ENCODE results near the gene TMEM92. TPM values are rescaled to one million over a fixed set of nuclear protein-coding genes. Genes with fewer than 3 reads are reported as not detected.

Gene TMEM92
- total RNA-seq, 1 experiment from 2014 or later = 6.6 TPM

DNA sequence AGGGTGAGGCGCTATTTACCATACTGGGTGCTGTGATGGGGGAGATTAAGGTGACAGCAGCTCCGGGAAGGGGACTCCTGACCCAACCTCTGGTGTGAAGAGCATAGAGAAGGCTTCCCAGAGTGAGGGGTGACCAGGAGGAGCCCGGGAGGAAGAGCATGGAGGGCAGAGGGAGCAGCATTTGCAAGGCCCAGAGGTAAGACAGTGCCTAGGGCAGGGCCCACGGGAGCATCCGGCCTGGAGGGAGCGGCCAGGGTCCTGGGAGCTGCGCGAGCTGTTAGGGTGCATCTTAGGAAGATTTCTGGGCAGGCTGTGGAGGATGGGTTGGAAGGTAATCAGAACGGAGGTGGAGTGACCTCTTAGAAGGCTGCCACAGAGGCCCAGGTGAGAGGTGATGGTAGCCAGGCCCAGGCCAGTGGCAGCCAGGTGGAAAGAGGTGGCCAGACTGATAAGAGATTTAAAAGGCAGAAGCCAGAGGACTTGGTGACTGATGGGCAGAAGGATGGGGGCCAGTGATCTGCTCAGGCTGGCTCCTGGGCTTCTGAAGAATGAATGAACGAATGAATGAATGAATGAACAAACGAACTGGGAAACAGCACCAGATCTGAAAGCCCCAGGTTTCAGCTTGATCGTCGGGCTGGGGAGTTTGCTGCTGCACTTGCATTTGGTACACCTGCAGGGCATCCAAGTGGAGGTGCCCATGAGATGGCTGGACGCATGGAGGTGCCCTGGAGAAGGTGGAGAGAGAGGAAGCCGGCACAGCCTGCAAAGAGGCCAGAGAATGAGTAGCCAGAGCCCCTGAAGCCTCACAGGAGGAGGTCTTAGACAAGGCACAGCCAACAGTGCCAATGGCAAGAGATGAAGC is 13.0 kb upstream of the TMEM92 start:
- intact Hi-C loops (cut with micrococcal nuclease) = no loop called here
- no peaks in the 10 kb centered on the region for H3K9me3 ChIP-seq (ENCODE audit: control insufficient read depth in 1 of 2, insufficient read depth in 1 of 2, low read depth in 1 of 2, low read length in 2 of 2)
- H3K9me2 ChIP-seq (ENCODE audit: insufficient read depth) = no peaks in the 10 kb centered on the region
- TF ChIP-seq EZH2phosphoT487 (IDR thresholded peaks at IDR 0.05; ENCODE audit: borderline replicate concordance) (no peak), POLR2AphosphoS5 (IDR thresholded peaks at IDR 0.05; ENCODE audit: low read depth, low read length) (no peak), EGR1 (IDR thresholded peaks at IDR 0.05; ENCODE audit: low read depth) (no peak), SP1 (IDR thresholded peaks at IDR 0.05; ENCODE audit: low read depth) (no peak), FOSL1 (IDR thresholded peaks at IDR 0.05; ENCODE audit: low read depth) (no peak), CBX3 (IDR thresholded peaks at IDR 0.05; ENCODE audit: low read depth) (no peak), YY1 (IDR thresholded peaks at IDR 0.05; ENCODE audit: extremely low read depth, insufficient replicate concordance, low read depth, low read length) (no peak)
- TF ChIP-seq, protein P1, sequence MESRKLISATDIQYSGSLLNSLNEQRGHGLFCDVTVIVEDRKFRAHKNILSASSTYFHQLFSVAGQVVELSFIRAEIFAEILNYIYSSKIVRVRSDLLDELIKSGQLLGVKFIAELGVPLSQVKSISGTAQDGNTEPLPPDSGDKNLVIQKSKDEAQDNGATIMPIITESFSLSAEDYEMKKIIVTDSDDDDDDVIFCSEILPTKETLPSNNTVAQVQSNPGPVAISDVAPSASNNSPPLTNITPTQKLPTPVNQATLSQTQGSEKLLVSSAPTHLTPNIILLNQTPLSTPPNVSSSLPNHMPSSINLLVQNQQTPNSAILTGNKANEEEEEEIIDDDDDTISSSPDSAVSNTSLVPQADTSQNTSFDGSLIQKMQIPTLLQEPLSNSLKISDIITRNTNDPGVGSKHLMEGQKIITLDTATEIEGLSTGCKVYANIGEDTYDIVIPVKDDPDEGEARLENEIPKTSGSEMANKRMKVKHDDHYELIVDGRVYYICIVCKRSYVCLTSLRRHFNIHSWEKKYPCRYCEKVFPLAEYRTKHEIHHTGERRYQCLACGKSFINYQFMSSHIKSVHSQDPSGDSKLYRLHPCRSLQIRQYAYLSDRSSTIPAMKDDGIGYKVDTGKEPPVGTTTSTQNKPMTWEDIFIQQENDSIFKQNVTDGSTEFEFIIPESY (IDR thresholded peaks at IDR 0.05; ENCODE audit: extremely low read depth, insufficient replicate concordance, low read length) = no peak
- TF ChIP-seq, protein P2, sequence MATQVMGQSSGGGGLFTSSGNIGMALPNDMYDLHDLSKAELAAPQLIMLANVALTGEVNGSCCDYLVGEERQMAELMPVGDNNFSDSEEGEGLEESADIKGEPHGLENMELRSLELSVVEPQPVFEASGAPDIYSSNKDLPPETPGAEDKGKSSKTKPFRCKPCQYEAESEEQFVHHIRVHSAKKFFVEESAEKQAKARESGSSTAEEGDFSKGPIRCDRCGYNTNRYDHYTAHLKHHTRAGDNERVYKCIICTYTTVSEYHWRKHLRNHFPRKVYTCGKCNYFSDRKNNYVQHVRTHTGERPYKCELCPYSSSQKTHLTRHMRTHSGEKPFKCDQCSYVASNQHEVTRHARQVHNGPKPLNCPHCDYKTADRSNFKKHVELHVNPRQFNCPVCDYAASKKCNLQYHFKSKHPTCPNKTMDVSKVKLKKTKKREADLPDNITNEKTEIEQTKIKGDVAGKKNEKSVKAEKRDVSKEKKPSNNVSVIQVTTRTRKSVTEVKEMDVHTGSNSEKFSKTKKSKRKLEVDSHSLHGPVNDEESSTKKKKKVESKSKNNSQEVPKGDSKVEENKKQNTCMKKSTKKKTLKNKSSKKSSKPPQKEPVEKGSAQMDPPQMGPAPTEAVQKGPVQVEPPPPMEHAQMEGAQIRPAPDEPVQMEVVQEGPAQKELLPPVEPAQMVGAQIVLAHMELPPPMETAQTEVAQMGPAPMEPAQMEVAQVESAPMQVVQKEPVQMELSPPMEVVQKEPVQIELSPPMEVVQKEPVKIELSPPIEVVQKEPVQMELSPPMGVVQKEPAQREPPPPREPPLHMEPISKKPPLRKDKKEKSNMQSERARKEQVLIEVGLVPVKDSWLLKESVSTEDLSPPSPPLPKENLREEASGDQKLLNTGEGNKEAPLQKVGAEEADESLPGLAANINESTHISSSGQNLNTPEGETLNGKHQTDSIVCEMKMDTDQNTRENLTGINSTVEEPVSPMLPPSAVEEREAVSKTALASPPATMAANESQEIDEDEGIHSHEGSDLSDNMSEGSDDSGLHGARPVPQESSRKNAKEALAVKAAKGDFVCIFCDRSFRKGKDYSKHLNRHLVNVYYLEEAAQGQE (IDR thresholded peaks at IDR 0.05; ENCODE audit: low read depth) = no peak
- H3K4me3 ChIP-seq (replicated peaks in 1 of 2; ENCODE audit: low read depth in 1 of 2, low read length in 2 of 2) = no peak overlapping the region
- H4K20me1 ChIP-seq (ENCODE audit: insufficient read depth) = no peaks in the 10 kb centered on the region
- no peak overlapping the region for H3K9ac ChIP-seq (ENCODE audit: low read length)
- no peak overlapping the region for H3K27ac ChIP-seq (ENCODE audit: low read depth, low read length)
- POLR2A ChIA-PET = no interaction called here
- CTCF ChIA-PET = interaction anchor here (0.6 kb wide), 1 partner anchor 13 kb away, joined by 3 read pairs; the partner anchor contains the start of gene TMEM92
- no peaks in the 10 kb centered on the region for H3K36me3 ChIP-seq (ENCODE audit: control insufficient read depth in 1 of 2, insufficient read depth in 2 of 2, low read length in 2 of 2)
- H3K79me2 ChIP-seq (ENCODE audit: insufficient read depth, low read length) = no peaks in the 10 kb centered on the region
- DNase-seq (ENCODE audit: low read depth, low spot score) = no peak
- H3K4me1 ChIP-seq (ENCODE audit: control insufficient read depth in 1 of 2, insufficient read depth in 2 of 2, low read length in 2 of 2) = peaks cover 8 to 16% of the 10 kb centered on the region in 2 experiments
- H2AFZ ChIP-seq (ENCODE audit: low read depth, low read length, poor library complexity, severe bottlenecking) = no peak overlapping the region
- no peaks in the 10 kb centered on the region for H3K27me3 ChIP-seq (ENCODE audit: insufficient read depth, low read length)
- no peak overlapping the region for H3K4me2 ChIP-seq (ENCODE audit: low read length)
- RAD21 ChIA-PET (ENCODE audit: low non-redundant PET in 1 of 2, low total read pairs in 2 of 2, uncharacterized antibody in 2 of 2, unreplicated experiment in 2 of 2) = no interaction called here
- BruUV-seq (replicated peaks) = no TSS peak
- ATAC-seq = no peak
